BLaER1 (cell line): ENCODE results near the gene ERP27.

Experiments used
- H3K27ac ChIP-seq: shearing (Covaris generic); formaldehyde crosslinking; 2 replicates; pipeline ENCODE4 v1.8.1; 2022
- H3K27me3 ChIP-seq: shearing (Covaris generic); formaldehyde crosslinking; 2 replicates; pipeline ENCODE4 v1.8.1; 2022
- H3K36me3 ChIP-seq: shearing (Covaris generic); formaldehyde crosslinking; 2 replicates; pipeline ENCODE4 v1.8.1; 2022
- H3K4me1 ChIP-seq: shearing (Covaris generic); formaldehyde crosslinking; 2 replicates; pipeline ENCODE4 v1.8.1; 2022
- H3K4me2 ChIP-seq: shearing (Covaris generic); formaldehyde crosslinking; 2 replicates; pipeline ENCODE4 v1.8.1; 2022
- H3K4me3 ChIP-seq: shearing (Covaris generic); formaldehyde crosslinking; 2 replicates; pipeline ENCODE4 v1.8.1; 2022
- H3K9ac ChIP-seq: shearing (Covaris generic); formaldehyde crosslinking; 2 replicates; pipeline ENCODE4 v1.8.1; 2022
- H3K9me3 ChIP-seq: shearing (Covaris generic); formaldehyde crosslinking; 2 replicates; pipeline ENCODE4 v1.8.1; 2022
- H4K20me1 ChIP-seq: shearing (Covaris generic); formaldehyde crosslinking; 2 replicates; pipeline ENCODE4 v1.8.1; 2022
- Cebpa-rat ChIP-seq: shearing (Covaris generic); IDR thresholded peaks from 2 replicates; pipeline ENCODE4 v1.8.1; 2022

The ERP27 gene

GRCh38 chr12:14938301-14938700 lies at the start of gene ERP27:
Gene ERP27, minus strand, starts transcription at chr12:14938537. Its CDS starts 29 bp downstream, at chr12:14938508.
- no peak within 1 kb of the TSS for H3K4me3 ChIP-seq
- no peak within 1 kb of the TSS for H3K27ac ChIP-seq
- H3K9me3 ChIP-seq: peaks cover 4% of the 10 kb centered on the region
- H3K4me2 ChIP-seq: no peak within 1 kb of the TSS
- H3K9ac ChIP-seq: no peak within 1 kb of the TSS
- H3K4me1 ChIP-seq: peaks cover 7% of the 10 kb centered on the region; the same call in 1 of the 2 replicates
- H4K20me1 ChIP-seq: peaks cover 13% of the 10 kb centered on the region; the same call in 1 of the 2 replicates
- H3K36me3 ChIP-seq: peaks cover 97% of the 10 kb centered on the region
- H3K27me3 ChIP-seq: no peaks in the 10 kb centered on the region
- TF ChIP-seq Cebpa-rat: no peak

GRCh38 chr12:14988035-14988434 lies 49.7 kb upstream of the ERP27 start:
- Histone ChIP-seq H3K27ac (no peak overlapping the region), H3K36me3 (no peaks in the 10 kb centered on the region), H3K4me3 (no peak overlapping the region), H3K9ac (no peak overlapping the region), H3K27me3 (no peaks in the 10 kb centered on the region), H4K20me1 (no peaks in the 10 kb centered on the region), H3K9me3 (peaks cover 14% of the 10 kb centered on the region), H3K4me1 (peaks cover 27% of the 10 kb centered on the region), H3K4me2 (no peak overlapping the region)
- no peak for TF ChIP-seq Cebpa-rat

GRCh38 chr12:14986449-14986848 lies 48.1 kb upstream of the ERP27 start:
- H4K20me1 ChIP-seq: no peaks in the 10 kb centered on the region
- H3K36me3 ChIP-seq: no peaks in the 10 kb centered on the region
- no peak for TF ChIP-seq Cebpa-rat
- peaks cover 11% of the 10 kb centered on the region for H3K9me3 ChIP-seq
- H3K27me3 ChIP-seq: no peaks in the 10 kb centered on the region
- H3K4me3 ChIP-seq: no peak overlapping the region
- peaks cover 23% of the 10 kb centered on the region for H3K4me1 ChIP-seq
- H3K9ac ChIP-seq: no peak overlapping the region
- H3K4me2 ChIP-seq: no peak overlapping the region
- no peak overlapping the region for H3K27ac ChIP-seq

- H3K9me3 ChIP-seq: no peaks in the 10 kb centered on the region
- no peak overlapping the region for H3K4me2 ChIP-seq
- H3K27ac ChIP-seq: no peak overlapping the region
- H3K9ac ChIP-seq: no peak overlapping the region
- H4K20me1 ChIP-seq: no peaks in the 10 kb centered on the region
- H3K36me3 ChIP-seq: no peaks in the 10 kb centered on the region
- TF ChIP-seq Cebpa-rat: no peak
- no peak overlapping the region for H3K4me3 ChIP-seq
- peaks cover 24% of the 10 kb centered on the region for H3K4me1 ChIP-seq
- no peaks in the 10 kb centered on the region for H3K27me3 ChIP-seq
These were observed 46.5 kb upstream of the ERP27 start for GRCh38 chr12:14984766-14985285.

- Histone ChIP-seq H3K4me3 (no peak overlapping the region), H3K27me3 (no peaks in the 10 kb centered on the region), H4K20me1 (no peaks in the 10 kb centered on the region), H3K4me2 (no peak overlapping the region), H3K9ac (no peak overlapping the region), H3K27ac (no peak overlapping the region), H3K4me1 (peaks cover 22% of the 10 kb centered on the region), H3K36me3 (no peaks in the 10 kb centered on the region), H3K9me3 (no peaks in the 10 kb centered on the region)
- no peak for TF ChIP-seq Cebpa-rat
These were observed 45.7 kb upstream of the ERP27 start for GRCh38 chr12:14984036-14984435.

- Histone ChIP-seq H4K20me1 (no peaks in the 10 kb centered on the region), H3K4me2 (peak overlapping the region; percentile 1; the same call in 1 of the 2 replicates), H3K4me3 (no peak overlapping the region), H3K36me3 (no peaks in the 10 kb centered on the region), H3K27me3 (no peaks in the 10 kb centered on the region), H3K4me1 (peaks cover 18% of the 10 kb centered on the region), H3K27ac (no peak overlapping the region), H3K9ac (no peak overlapping the region), H3K9me3 (no peaks in the 10 kb centered on the region)
- no peak for TF ChIP-seq Cebpa-rat
These were observed 44.7 kb upstream of the ERP27 start for GRCh38 chr12:14982991-14983390.

GRCh38 chr12:14982562-14982961 lies 44.2 kb upstream of the ERP27 start:
- H4K20me1 ChIP-seq: no peaks in the 10 kb centered on the region
- no peak overlapping the region for H3K9ac ChIP-seq
- no peaks in the 10 kb centered on the region for H3K9me3 ChIP-seq
- peak overlapping the region; percentile 1; the same call in 1 of the 2 replicates for H3K4me2 ChIP-seq
- H3K36me3 ChIP-seq: no peaks in the 10 kb centered on the region
- H3K4me3 ChIP-seq: no peak overlapping the region
- peaks cover 18% of the 10 kb centered on the region for H3K4me1 ChIP-seq
- no peak for TF ChIP-seq Cebpa-rat
- H3K27me3 ChIP-seq: no peaks in the 10 kb centered on the region
- H3K27ac ChIP-seq: no peak overlapping the region

- peaks cover 18% of the 10 kb centered on the region for H3K4me1 ChIP-seq
- H3K27ac ChIP-seq: peak overlapping the region; percentile 3; the same call in 1 of the 2 replicates
- no peaks in the 10 kb centered on the region for H4K20me1 ChIP-seq
- H3K9ac ChIP-seq: no peak overlapping the region
- TF ChIP-seq Cebpa-rat: no peak
- H3K36me3 ChIP-seq: no peaks in the 10 kb centered on the region
- no peaks in the 10 kb centered on the region for H3K9me3 ChIP-seq
- H3K27me3 ChIP-seq: no peaks in the 10 kb centered on the region
- H3K4me3 ChIP-seq: no peak overlapping the region
- peak overlapping the region; percentile 40; the same call in 1 of the 2 replicates for H3K4me2 ChIP-seq
These were observed 42.7 kb upstream of the ERP27 start for GRCh38 chr12:14981049-14981448.

GRCh38 chr12:14979468-14979867 lies 41.1 kb upstream of the ERP27 start:
- Histone ChIP-seq H3K9me3 (no peaks in the 10 kb centered on the region), H3K4me2 (peak overlapping the region; percentile 2; the same call in 1 of the 2 replicates), H3K4me3 (no peak overlapping the region), H4K20me1 (no peaks in the 10 kb centered on the region), H3K4me1 (peaks cover 18% of the 10 kb centered on the region), H3K27ac (no peak overlapping the region), H3K9ac (no peak overlapping the region), H3K36me3 (no peaks in the 10 kb centered on the region), H3K27me3 (no peaks in the 10 kb centered on the region)
- TF ChIP-seq Cebpa-rat: no peak

- Histone ChIP-seq H3K9ac (no peak overlapping the region), H3K4me2 (no peak overlapping the region), H4K20me1 (no peaks in the 10 kb centered on the region), H3K4me1 (peaks cover 13% of the 10 kb centered on the region), H3K27ac (no peak overlapping the region), H3K27me3 (no peaks in the 10 kb centered on the region), H3K4me3 (no peak overlapping the region), H3K36me3 (no peaks in the 10 kb centered on the region), H3K9me3 (no peaks in the 10 kb centered on the region)
- TF ChIP-seq Cebpa-rat: no peak
These were observed 38.3 kb upstream of the ERP27 start for GRCh38 chr12:14976658-14977057.

- Histone ChIP-seq H3K4me2 (no peak overlapping the region), H3K9me3 (peaks cover 3% of the 10 kb centered on the region; the same call in 1 of the 2 replicates), H3K4me1 (peaks cover 5% of the 10 kb centered on the region), H3K27ac (no peak overlapping the region), H3K9ac (no peak overlapping the region), H4K20me1 (no peaks in the 10 kb centered on the region), H3K4me3 (no peak overlapping the region), H3K27me3 (no peaks in the 10 kb centered on the region), H3K36me3 (no peaks in the 10 kb centered on the region)
- TF ChIP-seq Cebpa-rat: no peak
These were observed 37.1 kb upstream of the ERP27 start for GRCh38 chr12:14975457-14975856.
